Retinal pigment epithelial cell (primary cell): ENCODE results near the gene MRPL24.

Experiments
- DNase-seq: peaks from one replicate; pipeline ENCODE4 v3.0.0-alpha.2; 2010; ENCODE audit warnings: low read depth
- H3K4me3 ChIP-seq: 2 replicates; pipeline ENCODE4 v1.5.1; 2011; ENCODE audit warnings: mild to moderate bottlenecking, low read length, control low read depth, moderate library complexity
- TF ChIP-seq, protein P1 (sequence below): conservative IDR thresholded peaks from 2 replicates; pipeline ENCODE4 v1.5.1; 2011; ENCODE audit warnings: low read depth, low read length, control low read depth, inconsistent platforms

MRPL24 gene

DNA sequence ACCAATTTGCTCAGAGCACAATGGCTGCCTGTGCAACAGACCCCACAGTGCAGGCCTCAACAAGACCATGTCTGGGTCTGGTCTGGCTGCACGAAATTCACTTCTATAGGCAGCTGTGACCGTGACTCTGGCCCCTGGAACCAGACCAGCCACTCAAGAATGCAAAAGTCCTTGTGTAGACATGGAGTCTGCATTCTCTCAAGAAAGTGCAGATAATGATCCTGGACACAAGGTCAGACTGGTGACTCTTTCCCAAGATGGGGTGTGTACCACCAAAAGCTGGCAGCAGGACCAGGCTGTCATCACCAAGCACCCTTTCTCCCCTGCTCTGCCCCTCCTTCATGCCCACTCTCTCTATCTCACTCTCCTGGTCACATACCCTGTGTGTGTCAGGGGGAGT lies 19.8 kb downstream of the MRPL24 start:
- TF ChIP-seq, protein P1, sequence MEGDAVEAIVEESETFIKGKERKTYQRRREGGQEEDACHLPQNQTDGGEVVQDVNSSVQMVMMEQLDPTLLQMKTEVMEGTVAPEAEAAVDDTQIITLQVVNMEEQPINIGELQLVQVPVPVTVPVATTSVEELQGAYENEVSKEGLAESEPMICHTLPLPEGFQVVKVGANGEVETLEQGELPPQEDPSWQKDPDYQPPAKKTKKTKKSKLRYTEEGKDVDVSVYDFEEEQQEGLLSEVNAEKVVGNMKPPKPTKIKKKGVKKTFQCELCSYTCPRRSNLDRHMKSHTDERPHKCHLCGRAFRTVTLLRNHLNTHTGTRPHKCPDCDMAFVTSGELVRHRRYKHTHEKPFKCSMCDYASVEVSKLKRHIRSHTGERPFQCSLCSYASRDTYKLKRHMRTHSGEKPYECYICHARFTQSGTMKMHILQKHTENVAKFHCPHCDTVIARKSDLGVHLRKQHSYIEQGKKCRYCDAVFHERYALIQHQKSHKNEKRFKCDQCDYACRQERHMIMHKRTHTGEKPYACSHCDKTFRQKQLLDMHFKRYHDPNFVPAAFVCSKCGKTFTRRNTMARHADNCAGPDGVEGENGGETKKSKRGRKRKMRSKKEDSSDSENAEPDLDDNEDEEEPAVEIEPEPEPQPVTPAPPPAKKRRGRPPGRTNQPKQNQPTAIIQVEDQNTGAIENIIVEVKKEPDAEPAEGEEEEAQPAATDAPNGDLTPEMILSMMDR = no peak
- no peak for DNase-seq

DNA sequence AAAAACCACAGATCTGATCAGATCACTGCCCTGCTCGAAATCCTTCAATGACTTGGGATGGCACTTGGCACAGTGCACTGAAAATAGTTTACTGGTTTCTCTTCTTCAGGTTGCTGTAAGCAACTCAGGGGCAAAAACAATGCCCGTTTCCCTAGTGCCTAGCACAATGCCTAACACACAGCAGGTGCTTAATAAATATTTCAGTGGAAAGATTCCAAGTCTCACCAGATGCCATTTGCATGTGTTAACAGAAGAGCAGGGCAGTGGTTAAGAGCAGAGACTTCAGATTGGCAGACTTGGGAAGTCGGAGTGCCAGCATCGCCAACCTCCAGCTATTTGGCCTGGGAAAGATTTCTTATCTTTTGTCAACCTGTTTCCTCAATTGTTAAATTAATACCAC lies 23.5 kb downstream of the MRPL24 start:
- H3K4me3 ChIP-seq = no peak overlapping the region
- TF ChIP-seq, protein P1 = no peak
- DNase-seq = no peak

More for the DNA sequence above, 19.8 kb downstream of the MRPL24 start:
- H3K4me3 ChIP-seq = no peak overlapping the region

DNA sequence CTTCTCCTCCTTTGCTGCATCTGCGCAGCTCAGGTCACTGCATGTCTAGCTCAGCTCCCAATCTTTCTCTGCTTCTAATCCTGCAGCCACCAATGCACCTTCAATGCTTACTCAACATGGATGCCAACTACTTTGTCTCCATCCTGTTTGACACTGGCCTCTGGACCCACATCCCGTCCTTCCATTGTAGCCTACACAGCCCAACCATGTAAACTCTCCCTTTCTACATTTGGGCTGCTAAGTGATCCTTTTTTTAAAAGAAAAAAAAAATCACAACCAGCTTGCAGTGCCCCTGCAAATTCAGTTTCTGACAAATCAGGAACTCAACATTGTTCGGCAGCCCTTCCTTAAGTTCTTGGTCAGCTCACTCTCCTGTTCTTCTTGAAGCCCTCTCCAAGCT lies 26.1 kb downstream of the MRPL24 start:
- H3K4me3 ChIP-seq = no peak overlapping the region
- DNase-seq = no peak
- TF ChIP-seq, protein P1 = no peak

DNA sequence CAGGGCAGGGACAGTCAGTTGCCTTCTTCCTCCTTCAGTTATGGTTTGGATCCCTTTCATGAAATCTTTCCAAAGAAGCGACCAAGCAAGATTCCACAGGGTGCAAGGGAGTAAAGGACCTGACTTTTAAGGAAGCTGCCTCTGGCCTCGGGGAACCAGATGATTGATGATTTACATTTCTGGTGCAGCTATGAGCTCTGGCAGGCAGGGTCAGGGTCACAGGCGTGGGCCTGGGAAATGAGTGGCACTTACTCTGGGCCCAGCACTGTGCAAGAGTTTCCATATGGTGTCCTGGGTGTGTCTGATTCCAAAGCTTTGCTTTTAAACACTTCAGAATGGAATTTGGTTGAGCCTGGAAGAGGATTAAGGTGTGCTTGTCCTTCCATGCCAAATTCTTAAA lies 28.3 kb downstream of the MRPL24 start:
- TF ChIP-seq, protein P1 = no peak
- H3K4me3 ChIP-seq = no peak overlapping the region
- DNase-seq = no peak

DNA sequence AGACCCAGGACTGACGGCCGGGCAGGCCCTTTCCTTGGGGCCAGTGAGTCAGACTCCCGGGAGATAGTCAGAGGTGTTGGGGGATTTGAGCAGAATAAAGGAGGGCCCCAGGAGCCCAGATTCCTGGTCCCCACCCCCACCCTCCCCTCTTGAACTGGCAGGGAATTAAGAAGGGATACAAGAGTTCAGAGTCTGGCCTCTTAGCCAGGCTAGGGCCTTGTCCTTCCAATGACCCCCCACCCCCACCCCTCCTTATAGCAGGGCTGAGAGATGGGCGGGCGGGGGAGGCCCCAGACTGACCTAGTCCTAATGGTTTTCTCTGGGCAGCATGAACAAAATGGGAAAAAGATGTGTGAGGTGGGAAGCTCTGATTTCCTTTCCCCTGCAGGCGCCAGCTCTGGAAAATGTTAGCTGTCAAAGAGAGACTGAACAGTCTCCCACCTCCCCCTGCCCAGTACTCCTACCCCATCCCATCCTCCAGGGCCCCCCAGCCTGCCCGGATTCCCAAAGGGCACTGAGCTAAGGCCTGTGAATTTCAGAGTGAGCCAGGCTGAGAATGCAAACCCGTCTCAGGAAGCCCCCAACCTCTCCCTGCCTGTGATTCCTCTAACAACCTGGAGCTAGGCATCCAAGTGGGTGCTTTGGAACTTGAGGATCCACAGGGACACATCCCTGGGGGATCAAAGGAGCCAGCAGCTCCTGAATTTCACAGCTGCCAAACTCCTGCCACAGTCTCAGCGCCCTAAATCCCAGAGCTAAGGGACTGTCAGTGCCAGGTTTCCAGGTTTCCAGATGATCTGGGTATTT lies 29.7 kb downstream of the MRPL24 start:
- TF ChIP-seq, protein P1 = no peak
- H3K4me3 ChIP-seq = no peak overlapping the region
- no peak for DNase-seq

DNA sequence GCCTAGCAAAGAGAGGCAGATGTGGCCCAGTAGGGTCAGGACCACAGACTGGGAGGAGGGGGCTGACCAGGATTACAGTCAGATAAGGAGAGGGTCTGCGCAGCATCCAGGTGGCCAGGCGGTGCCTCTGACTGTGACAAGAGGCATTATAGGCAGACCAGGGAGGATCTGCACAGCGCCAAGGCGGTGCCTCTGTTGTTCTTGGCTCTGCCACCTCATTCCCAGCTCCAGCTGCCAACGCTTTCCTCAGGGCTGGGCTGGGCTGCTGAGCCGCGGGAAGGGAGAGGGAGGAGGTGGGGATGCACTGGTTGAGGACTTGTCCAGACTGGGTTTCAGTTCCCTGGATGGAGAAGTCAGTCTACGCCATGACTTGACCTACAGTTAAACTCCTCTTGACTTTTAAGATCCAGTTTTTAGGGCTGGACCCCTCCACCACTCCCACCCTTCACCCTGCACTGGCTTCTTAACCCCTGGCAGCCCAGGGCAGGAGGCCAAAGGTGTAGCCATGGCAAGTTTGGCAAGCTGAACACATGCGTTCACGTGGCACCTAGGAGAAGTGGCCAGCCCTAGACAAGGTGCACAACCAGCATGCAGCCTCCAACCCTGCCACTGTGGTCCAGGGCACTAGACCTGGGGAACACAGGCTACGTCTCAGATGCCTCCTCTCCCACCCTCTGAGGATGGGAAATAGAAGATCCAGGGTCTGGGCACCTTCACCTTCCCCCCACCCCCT lies 31.0 kb downstream of the MRPL24 start:
- no peak for DNase-seq
- H3K4me3 ChIP-seq = no peak overlapping the region
- TF ChIP-seq, protein P1 = no peak
